ENCODE data around the gene SMPD2.

GRCh38 chr6:109477184-109477583 lies 36.7 kb downstream of the SMPD2 start:
- TF ChIP-seq FOXP2 (optimal IDR thresholded peaks at IDR 0.05; ENCODE audit: control extremely low read depth, extremely low read length, insufficient read depth) (no peak), POLR2AphosphoS5 (IDR thresholded peaks at IDR 0.05; ENCODE audit: borderline replicate concordance, low read depth, low read length) (no peak), EZH2 (IDR thresholded peaks at IDR 0.05) (no peak)
